ENCODE data around the gene C5orf46. TPM values are rescaled to one million over a fixed set of nuclear protein-coding genes. Genes with fewer than 3 reads are reported as not detected.
A peak's percentile ranks its signal among the peaks of the same experiment; 100 is the strongest.

The C5orf46 gene
- polyA plus RNA-seq, 1 donor (not counting 4 experiments of a cell fraction or from before 2014, with no cell fraction given), result 0.75 TPM

GRCh38 chr5:147898875-147899401 is 7.4 kb downstream of the C5orf46 start:
- TF ChIP-seq CTCF (optimal IDR thresholded peaks at IDR 0.05 in 1 of 3, IDR thresholded peaks at IDR 0.05 in 1 of 3, conservative IDR thresholded peaks at IDR 0.05 in 1 of 3; ENCODE audit: extremely low read depth in 1 of 3, insufficient read depth in 2 of 3, low read length in 3 of 3), result no peak
- Histone ChIP-seq H3K9me3 (ENCODE audit: control insufficient read depth, low read depth, low read length) (no peaks in the 10 kb centered on the region), H3K9me1 (ENCODE audit: control insufficient read depth, extremely low read depth, insufficient read depth, low read length) (no peaks in the 10 kb centered on the region), H3K79me2 (ENCODE audit: control insufficient read depth, insufficient read depth, low read length) (no peaks in the 10 kb centered on the region), H3K4me2 (ENCODE audit: control insufficient read depth, extremely low read depth, insufficient read depth, low read depth, low read length) (no peak overlapping the region), H2AFZ (ENCODE audit: control insufficient read depth, low read length) (no peak overlapping the region), H3K27ac (ENCODE audit: control insufficient read depth, insufficient read depth, low read length) (no peak overlapping the region), H4K20me1 (ENCODE audit: control insufficient read depth, extremely low read depth, insufficient read depth, low read length) (no peaks in the 10 kb centered on the region), H3K36me3 (ENCODE audit: control insufficient read depth in 2 of 2, extremely low read depth in 1 of 2, insufficient read depth in 2 of 2, low read length in 2 of 2) (no peaks in the 10 kb centered on the region), H3K4me1 (ENCODE audit: control insufficient read depth, extremely low read depth, insufficient read depth, low read length) (peaks cover 8% of the 10 kb centered on the region), H3K9ac (ENCODE audit: control insufficient read depth, extremely low read depth, insufficient read depth, low read length) (no peak overlapping the region), H3K27me3 (ENCODE audit: control insufficient read depth, extremely low read depth, insufficient read depth, low read length) (no peaks in the 10 kb centered on the region), H3K4me3 (ENCODE audit: control insufficient read depth in 2 of 3, extremely low read depth in 1 of 3, insufficient read depth in 2 of 3, low read depth in 1 of 3, low read length in 3 of 3) (no peak overlapping the region)
- DNase-seq (ENCODE audit: low read depth, low spot score) (no peak), FAIRE-seq (peak; percentile 58)
- dilution Hi-C loops (cut with MboI; ENCODE audit: extremely low pct_ligation_motif_present, low sequenced_read_pairs), result no loop called here

GRCh38 chr5:147895864-147896263 is 10.5 kb downstream of the C5orf46 start:
- Histone ChIP-seq H3K9me3 (ENCODE audit: control insufficient read depth, low read depth, low read length) (no peaks in the 10 kb centered on the region), H3K4me3 (ENCODE audit: control insufficient read depth in 2 of 3, extremely low read depth in 1 of 3, insufficient read depth in 2 of 3, low read depth in 1 of 3, low read length in 3 of 3) (no peak overlapping the region), H3K27ac (ENCODE audit: control insufficient read depth, insufficient read depth, low read length) (no peak overlapping the region), H3K4me2 (ENCODE audit: control insufficient read depth, extremely low read depth, insufficient read depth, low read depth, low read length) (no peak overlapping the region), H3K9ac (ENCODE audit: control insufficient read depth, extremely low read depth, insufficient read depth, low read length) (no peak overlapping the region), H2AFZ (ENCODE audit: control insufficient read depth, low read length) (no peak overlapping the region), H3K9me1 (ENCODE audit: control insufficient read depth, extremely low read depth, insufficient read depth, low read length) (no peaks in the 10 kb centered on the region), H3K36me3 (ENCODE audit: control insufficient read depth in 2 of 2, extremely low read depth in 1 of 2, insufficient read depth in 2 of 2, low read length in 2 of 2) (no peaks in the 10 kb centered on the region), H3K79me2 (ENCODE audit: control insufficient read depth, insufficient read depth, low read length) (no peaks in the 10 kb centered on the region), H3K4me1 (ENCODE audit: control insufficient read depth, extremely low read depth, insufficient read depth, low read length) (peaks cover 23% of the 10 kb centered on the region), H4K20me1 (ENCODE audit: control insufficient read depth, extremely low read depth, insufficient read depth, low read length) (no peaks in the 10 kb centered on the region), H3K27me3 (ENCODE audit: control insufficient read depth, extremely low read depth, insufficient read depth, low read length) (no peaks in the 10 kb centered on the region)
- TF ChIP-seq EZH2 (IDR thresholded peaks at IDR 0.05; ENCODE audit: low read length), result no peak
- TF ChIP-seq CTCF (optimal IDR thresholded peaks at IDR 0.05 in 1 of 3, IDR thresholded peaks at IDR 0.05 in 1 of 3, conservative IDR thresholded peaks at IDR 0.05 in 1 of 3; ENCODE audit: extremely low read depth in 1 of 3, insufficient read depth in 2 of 3, low read length in 3 of 3), result no peak
- FAIRE-seq, result peak; percentile 20
- dilution Hi-C loops (cut with MboI; ENCODE audit: extremely low pct_ligation_motif_present, low sequenced_read_pairs), result no loop called here
- no peak for DNase-seq (ENCODE audit: low read depth, low spot score)

Measured in keratinocyte (primary cell).